ENCODE results near the gene CD300LB.

CD300LB gene

GRCh38 chr17:74488276-74488675 lies 43.0 kb downstream of the CD300LB start:
- DNase-seq: peak; percentile 19

- no peak for DNase-seq
These were observed 45.4 kb downstream of the CD300LB start for GRCh38 chr17:74485841-74486240.

DNA sequence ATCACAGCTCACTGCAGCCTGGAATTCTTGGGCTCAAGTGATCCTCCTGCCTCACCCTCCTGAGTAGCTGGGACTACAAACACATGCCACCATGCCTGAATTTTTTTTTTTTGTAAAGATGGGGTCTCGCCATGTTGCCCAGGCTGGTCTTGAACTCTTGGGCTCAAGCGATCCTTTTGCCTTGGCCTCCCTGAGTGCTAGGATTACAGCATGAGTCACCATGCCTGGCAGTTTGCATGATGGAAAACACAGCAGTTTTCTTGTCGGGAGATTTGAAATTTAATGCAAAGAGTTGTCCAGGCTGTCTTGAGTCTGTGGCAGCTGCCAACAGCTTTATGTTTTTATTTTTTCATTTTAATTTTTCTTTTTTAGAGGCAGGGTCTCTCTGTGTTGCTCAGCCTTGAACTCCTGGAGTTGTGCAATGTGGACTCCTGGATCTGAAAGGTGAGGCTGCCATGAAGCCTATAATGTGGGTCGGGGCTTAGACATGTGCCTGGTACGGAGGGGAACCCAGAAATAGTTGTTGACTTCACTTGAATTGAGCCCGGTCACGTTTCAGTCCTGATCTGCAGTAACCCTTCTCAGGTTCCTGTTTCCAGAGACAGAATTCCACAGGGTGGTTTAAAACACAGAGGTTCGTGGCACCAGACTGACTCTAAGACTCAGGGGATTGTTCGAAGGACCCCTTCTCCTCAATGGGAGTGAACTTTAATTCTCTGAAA lies 46.1 kb downstream of the CD300LB start:
- DNase-seq: no peak

DNA sequence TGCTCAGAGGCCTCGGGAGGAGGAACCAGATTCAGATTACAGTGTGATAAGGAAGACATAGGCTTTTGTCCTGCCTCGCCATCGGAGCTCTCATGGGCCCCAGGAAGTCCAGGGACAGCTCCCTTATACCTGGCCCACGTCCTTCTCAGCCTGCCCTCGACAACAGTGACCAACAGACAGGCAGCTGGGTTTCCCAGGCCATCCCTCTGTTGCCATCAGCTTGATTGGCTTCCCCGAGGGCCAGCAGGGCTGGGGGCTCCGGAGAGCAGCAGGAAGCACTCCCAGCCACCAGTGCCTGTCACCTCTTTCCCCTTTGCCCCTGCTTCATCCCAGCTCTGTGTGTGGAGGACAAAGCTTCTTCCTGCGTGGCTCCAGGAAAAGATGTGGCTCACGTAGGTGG lies 47.2 kb downstream of the CD300LB start:
- no peak for DNase-seq

- no peak for DNase-seq
These were observed 49.7 kb downstream of the CD300LB start for GRCh38 chr17:74481621-74482020.

GRCh38 chr17:74480290-74480689 lies 51.0 kb downstream of the CD300LB start:
- DNase-seq: no peak

GRCh38 chr17:74478420-74479100 lies 52.7 kb downstream of the CD300LB start:
- DNase-seq: no peak

DNA sequence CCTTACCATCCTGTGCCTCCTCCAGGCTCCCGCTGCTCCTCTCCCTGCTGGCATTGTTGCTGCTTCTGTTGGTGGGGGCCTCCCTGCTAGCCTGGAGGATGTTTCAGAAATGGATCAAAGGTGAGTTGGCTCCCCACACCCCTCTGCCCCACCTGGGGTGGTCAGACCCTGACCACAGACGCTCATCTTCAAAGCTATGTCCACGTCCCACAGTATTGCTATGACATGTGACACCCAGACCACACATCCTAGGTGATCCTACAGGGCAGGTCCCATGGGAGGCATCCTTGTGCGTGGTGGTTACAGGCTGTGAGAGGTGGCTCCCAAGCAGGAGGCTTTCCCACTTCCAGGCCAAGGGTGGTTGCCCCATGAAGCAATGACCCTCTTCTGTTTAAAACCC lies 53.9 kb downstream of the CD300LB start:
- DNase-seq: no peak

- no peak for DNase-seq
These were observed 56.1 kb downstream of the CD300LB start for GRCh38 chr17:74475189-74475588.

DNA sequence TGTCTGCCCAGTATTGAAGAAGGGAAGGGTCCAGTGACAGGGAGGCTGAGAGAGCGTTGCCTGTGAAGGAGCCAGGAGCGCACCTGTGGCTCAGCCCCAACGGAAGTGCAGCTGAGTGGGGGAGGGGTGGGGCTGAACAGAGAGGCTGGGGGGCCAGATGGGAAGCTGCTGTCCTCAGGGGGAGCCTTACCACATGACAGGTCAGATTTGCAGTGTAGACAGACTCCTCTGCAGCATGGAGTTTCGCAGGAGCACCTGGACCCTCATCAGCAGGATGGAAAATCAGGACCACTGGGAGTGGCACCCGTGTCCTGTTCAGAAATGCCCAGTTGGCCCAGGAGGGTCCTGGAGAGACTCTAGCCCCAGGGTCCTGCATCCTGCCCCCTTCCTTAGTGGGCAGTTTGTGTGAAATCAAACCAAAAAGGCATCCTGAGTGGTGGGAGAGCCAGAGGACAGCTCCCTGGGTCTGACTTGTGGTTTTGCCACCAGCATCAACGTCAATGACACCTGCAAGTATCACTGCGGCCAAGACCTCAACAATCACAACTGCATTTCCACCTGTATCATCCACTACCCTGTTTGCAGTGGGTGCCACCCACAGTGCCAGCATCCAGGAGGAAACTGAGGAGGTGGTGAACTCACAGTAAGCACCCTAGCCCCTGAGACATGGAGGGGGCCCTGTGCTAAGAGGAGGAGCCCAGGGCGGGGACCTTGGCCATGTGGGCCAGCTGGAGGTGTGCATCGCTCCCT lies 57.1 kb downstream of the CD300LB start:
- DNase-seq: no peak

GRCh38 chr17:74473294-74473693 lies 58.0 kb downstream of the CD300LB start:
- no peak for DNase-seq

DNA sequence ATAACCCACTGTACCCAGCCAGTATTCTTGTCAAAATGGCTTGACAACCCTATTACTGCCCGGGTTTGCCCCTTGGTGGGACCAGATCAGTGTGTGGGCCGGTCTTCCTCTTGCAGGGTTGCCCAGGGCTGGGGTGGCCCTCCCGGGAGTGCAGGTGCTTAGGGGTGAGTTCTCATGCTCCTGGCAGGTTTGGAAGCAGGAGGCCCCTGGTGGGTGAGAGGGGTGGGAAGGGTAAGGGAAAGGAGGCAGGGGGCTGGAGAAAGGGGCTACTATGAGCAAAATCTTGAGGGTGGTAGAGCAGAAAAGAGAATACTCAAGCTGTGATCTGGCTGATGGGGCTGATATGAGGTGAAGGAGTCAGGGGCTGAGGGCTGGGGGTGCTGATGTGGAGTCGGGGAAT lies 58.4 kb downstream of the CD300LB start:
- DNase-seq: no peak

GRCh38 chr17:74471341-74471740 lies 59.9 kb downstream of the CD300LB start:
- DNase-seq: no peak

Data from islet precursor cell (in vitro differentiated cells).